ENCODE measurements around the gene SMIM41. TPM values are rescaled to one million over a fixed set of nuclear protein-coding genes. Genes with fewer than 3 reads are reported as not detected.

SMIM41 gene
- total RNA-seq, 2 experiments from 2014 or later, result not detected

DNA sequence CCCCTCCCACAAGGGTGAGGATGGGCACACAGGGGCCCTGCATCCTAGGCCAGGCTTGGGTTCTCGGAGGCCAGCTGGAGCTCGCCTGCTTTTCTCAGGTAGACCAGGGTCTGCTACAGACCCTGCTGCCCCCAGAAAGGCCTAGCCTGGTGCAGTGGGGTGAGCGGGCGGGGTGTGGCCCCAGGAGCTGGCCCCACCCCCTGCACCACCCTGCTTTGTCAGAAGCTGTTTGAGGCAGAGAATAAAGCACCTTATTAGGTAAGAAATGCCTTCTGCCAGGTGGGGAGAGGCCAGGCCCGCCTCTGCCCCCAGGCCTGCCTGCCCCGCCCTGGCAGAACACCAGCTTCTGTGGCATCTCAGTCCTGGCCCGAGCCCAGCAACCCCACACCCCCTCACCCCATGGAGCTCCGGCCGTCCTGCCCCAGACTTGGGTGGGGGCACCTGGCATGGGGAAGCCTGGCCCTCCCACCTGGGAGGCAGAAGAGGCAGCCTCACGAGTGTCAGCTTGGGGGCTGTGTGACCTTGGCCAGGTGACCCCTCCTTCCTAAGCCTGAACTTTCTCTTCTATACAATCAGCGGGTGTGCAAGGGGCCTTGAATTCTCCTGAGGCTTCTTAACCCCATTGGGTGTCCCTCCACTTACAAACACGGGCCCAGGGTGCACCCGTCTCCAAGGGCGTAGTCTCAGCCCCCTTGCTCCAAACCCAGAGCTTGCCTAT, 69.1 kb downstream of the SMIM41 start:
- Mint-ChIP-seq H3K9me3 (no peaks in the 10 kb centered on the region), H3K4me3 (no peak overlapping the region), H3K4me1 (peaks cover 8% of the 10 kb centered on the region), H3K36me3 (no peaks in the 10 kb centered on the region), H3K27me3 (peaks cover 8% of the 10 kb centered on the region), H3K27ac (no peak overlapping the region)
- POLR2A ChIA-PET, result no interaction called here
- ATAC-seq (ENCODE audit: low read depth) (no peak), DNase-seq (no peak)

GRCh38 chr12:52149182-52149641, 69.7 kb downstream of the SMIM41 start:
- H3K27me3 Mint-ChIP-seq, result peaks cover 8% of the 10 kb centered on the region
- no peak for ATAC-seq (ENCODE audit: low read depth)
- DNase-seq, result no peak
- no peaks in the 10 kb centered on the region for H3K9me3 Mint-ChIP-seq
- POLR2A ChIA-PET, result no interaction called here
- H3K27ac Mint-ChIP-seq, result no peak overlapping the region
- H3K4me1 Mint-ChIP-seq, result peaks cover 8% of the 10 kb centered on the region
- no peak overlapping the region for H3K4me3 Mint-ChIP-seq
- no peaks in the 10 kb centered on the region for H3K36me3 Mint-ChIP-seq

DNA sequence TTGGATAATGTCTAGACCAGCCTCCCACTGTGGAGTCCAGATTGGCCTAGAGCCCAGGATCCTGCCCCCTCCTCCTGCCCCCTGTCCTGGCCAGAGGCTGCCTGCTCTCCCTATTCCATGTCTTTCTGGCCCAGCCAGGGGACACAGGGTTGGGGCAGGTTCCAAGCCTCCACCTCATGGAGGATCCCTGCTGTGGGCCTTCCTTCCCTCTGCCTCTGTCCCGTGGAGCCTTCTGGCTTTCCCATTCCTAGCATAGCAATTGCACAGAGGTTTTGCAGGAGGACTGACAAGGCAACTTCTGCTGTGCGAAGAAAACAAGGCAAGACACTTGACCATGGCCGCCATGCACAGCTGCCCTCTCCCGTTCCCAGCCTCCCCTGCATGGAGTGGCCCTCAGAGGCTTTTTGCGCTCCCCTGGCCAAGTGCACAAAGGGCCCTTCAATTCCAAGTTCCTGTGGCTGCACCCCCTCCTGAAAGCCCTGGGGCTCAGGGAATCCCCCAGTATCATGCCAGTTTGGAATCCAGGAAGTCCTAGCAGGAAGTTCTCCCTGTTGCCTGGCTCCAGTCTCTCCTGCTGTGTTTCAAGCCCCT, 70.2 kb downstream of the SMIM41 start:
- peaks cover 8% of the 10 kb centered on the region for H3K4me1 Mint-ChIP-seq
- H3K9me3 Mint-ChIP-seq, result no peaks in the 10 kb centered on the region
- H3K4me3 Mint-ChIP-seq, result no peak overlapping the region
- DNase-seq (no peak), ATAC-seq (ENCODE audit: low read depth) (no peak)
- peaks cover 8% of the 10 kb centered on the region for H3K27me3 Mint-ChIP-seq
- POLR2A ChIA-PET, result no interaction called here
- no peaks in the 10 kb centered on the region for H3K36me3 Mint-ChIP-seq
- H3K27ac Mint-ChIP-seq, result no peak overlapping the region

GRCh38 chr12:52151153-52151836, 71.8 kb downstream of the SMIM41 start:
- Mint-ChIP-seq H3K27me3 (peaks cover 8% of the 10 kb centered on the region), H3K36me3 (no peaks in the 10 kb centered on the region)
- POLR2A ChIA-PET, result no interaction called here

GRCh38 chr12:52151837-52152783, 72.6 kb downstream of the SMIM41 start:
- DNase-seq (peak; percentile 84), ATAC-seq (ENCODE audit: low read depth) (peak; percentile 82)

More at GRCh38 chr12:52151153-52151836, 71.8 kb downstream of the SMIM41 start:
- ATAC-seq (ENCODE audit: low read depth) (no peak), DNase-seq (no peak)
- Mint-ChIP-seq H3K27ac (peak overlapping the region; percentile 22), H3K4me3 (peak overlapping the region; percentile 50), H3K9me3 (no peaks in the 10 kb centered on the region), H3K4me1 (peaks cover 15% of the 10 kb centered on the region)

DNA sequence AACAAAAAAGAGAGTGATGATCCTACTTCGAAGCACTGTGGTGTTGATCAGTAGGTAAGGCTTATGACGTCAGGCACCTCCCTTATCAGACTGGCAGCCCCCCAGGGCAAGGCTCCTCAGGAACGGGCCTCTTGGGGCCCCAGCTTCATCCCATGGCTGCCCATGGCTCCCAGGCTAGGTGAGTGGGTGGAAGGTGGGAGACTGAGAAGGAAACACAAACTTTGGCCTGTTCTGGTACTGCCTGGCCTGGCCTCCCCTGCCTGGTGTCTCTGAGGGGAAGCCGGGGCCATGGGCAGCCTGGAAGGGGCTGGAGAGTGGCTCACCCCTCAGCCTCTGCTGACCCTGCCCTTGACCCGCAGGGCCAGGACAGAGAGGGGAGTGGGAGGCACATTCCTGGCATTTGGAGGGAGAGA, 73.4 kb downstream of the SMIM41 start:
- Mint-ChIP-seq H3K27ac (no peak overlapping the region), H3K9me3 (no peaks in the 10 kb centered on the region), H3K36me3 (no peaks in the 10 kb centered on the region), H3K4me3 (no peak overlapping the region), H3K4me1 (peaks cover 17% of the 10 kb centered on the region), H3K27me3 (peaks cover 8% of the 10 kb centered on the region)
- POLR2A ChIA-PET, result no interaction called here
- DNase-seq (no peak), ATAC-seq (ENCODE audit: low read depth) (no peak)

More at GRCh38 chr12:52151837-52152783, 72.6 kb downstream of the SMIM41 start:
- no peaks in the 10 kb centered on the region for H3K36me3 Mint-ChIP-seq
- peaks cover 17% of the 10 kb centered on the region for H3K4me1 Mint-ChIP-seq
- H3K4me3 Mint-ChIP-seq, result peak overlapping the region; percentile 50
- no peak overlapping the region for H3K27ac Mint-ChIP-seq
- H3K27me3 Mint-ChIP-seq, result peaks cover 8% of the 10 kb centered on the region
- POLR2A ChIA-PET, result no interaction called here
- no peaks in the 10 kb centered on the region for H3K9me3 Mint-ChIP-seq

DNA sequence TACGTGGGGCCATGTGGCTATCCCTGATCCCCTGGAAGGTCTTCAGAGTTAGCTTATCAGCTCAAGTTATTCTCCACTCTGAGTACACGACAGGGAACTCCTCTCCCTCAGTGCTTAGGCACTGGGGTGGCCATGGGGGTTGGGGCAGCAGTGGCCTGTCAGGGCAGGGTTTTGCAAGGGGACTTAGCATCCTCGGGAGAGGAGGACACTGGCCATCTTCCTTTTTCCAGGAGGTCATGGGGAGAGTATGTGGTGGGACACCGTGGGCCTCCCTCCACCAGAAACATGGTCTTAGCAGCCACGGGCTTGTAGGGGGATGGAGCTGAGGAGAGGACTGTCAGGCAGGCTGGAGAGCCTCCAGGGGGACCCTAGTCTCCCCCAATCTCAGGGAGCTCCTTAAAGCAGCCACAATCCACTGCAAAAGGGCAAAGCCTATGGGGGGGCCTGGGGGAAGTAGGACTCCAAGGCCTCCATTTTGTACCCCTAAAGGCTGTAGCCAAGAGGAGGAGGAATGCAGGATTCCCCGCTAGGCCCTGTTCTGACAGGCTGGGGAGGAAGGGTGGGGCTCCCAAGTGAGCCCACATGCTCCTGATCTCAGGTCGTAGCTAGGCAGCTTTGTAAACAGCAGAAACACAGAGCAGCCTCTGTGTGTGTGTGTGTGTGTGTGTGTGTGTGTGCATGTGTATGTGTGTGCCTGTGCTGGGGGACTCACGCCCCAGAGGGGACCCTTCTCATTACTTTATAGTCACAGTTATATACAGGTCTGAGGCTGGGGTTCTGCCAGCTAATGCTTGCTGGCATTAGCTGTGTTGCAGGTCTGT, 75.8 kb downstream of the SMIM41 start:
- Mint-ChIP-seq H3K27me3 (peaks cover 8% of the 10 kb centered on the region), H3K4me1 (peaks cover 19% of the 10 kb centered on the region)

GRCh38 chr12:52156311-52156710, 76.8 kb downstream of the SMIM41 start:
- DNase-seq (no peak), ATAC-seq (ENCODE audit: low read depth) (no peak)
- Mint-ChIP-seq H3K9me3 (peaks cover 2% of the 10 kb centered on the region), H3K4me1 (peaks cover 23% of the 10 kb centered on the region), H3K27me3 (peaks cover 8% of the 10 kb centered on the region), H3K36me3 (peaks cover 5% of the 10 kb centered on the region), H3K27ac (peak overlapping the region; percentile 57), H3K4me3 (no peak overlapping the region)
- POLR2A ChIA-PET, result no interaction called here

More for the DNA sequence above, 75.8 kb downstream of the SMIM41 start:
- Mint-ChIP-seq H3K4me3 (no peak overlapping the region), H3K9me3 (peaks cover 2% of the 10 kb centered on the region), H3K36me3 (peaks cover 5% of the 10 kb centered on the region), H3K27ac (peak overlapping the region; percentile 51)
- POLR2A ChIA-PET, result no interaction called here
- no peak for DNase-seq
- ATAC-seq (ENCODE audit: low read depth), result peak; percentile 34

- POLR2A ChIA-PET, result no interaction called here
- Mint-ChIP-seq H3K4me3 (no peak overlapping the region), H3K36me3 (peaks cover 5% of the 10 kb centered on the region), H3K9me3 (peaks cover 2% of the 10 kb centered on the region), H3K4me1 (peaks cover 23% of the 10 kb centered on the region), H3K27me3 (peaks cover 4% of the 10 kb centered on the region), H3K27ac (no peak overlapping the region)
- DNase-seq (peak; percentile 83), ATAC-seq (ENCODE audit: low read depth) (peak; percentile 37)
Measured at GRCh38 chr12:52156757-52157565, 77.5 kb downstream of the SMIM41 start.

DNA sequence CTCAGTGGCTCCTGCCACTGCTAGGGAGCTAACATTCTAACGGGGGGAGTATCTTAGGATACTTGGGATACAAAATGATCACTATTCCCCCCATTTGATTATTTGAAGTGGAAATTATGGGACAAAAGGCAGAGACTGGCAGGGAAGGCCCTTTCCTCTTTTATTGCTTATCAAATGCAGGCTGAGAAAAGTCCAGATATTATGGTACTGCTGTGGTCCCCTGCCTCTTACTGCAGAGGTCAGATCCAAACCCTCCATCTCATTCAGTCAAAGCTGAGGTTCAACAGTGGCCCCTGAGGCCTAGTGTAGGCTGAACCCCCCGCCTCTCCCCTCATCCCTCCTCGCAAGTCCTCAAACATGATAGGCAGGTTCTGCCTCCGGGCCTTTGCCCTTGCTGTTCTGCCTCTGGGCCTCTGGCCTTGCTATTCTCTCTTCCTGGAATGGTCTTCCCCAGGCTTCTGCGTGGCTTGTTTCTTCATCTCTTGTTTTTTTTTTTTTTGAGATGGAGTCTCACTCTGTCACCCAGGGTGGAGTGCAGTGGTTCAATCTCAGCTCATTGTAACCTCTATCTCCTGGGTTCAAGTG, 78.2 kb downstream of the SMIM41 start:
- DNase-seq (no peak), ATAC-seq (ENCODE audit: low read depth) (no peak)
- peaks cover 5% of the 10 kb centered on the region for H3K36me3 Mint-ChIP-seq
- peaks cover 2% of the 10 kb centered on the region for H3K9me3 Mint-ChIP-seq
- no peak overlapping the region for H3K4me3 Mint-ChIP-seq
- no peak overlapping the region for H3K27ac Mint-ChIP-seq
- POLR2A ChIA-PET, result no interaction called here
- peaks cover 4% of the 10 kb centered on the region for H3K27me3 Mint-ChIP-seq
- peaks cover 30% of the 10 kb centered on the region for H3K4me1 Mint-ChIP-seq
